Activated CD4-positive, alpha-beta T cell treated with anti-CD3 and anti-CD28 coated beads for 36 hours (primary cell): Measurements from ENCODE around the gene STK38L. TPM values are rescaled to one million over a fixed set of nuclear protein-coding genes. Genes with fewer than 3 reads are reported as not detected.

Source experiments
- ATAC-seq: fragments of 200-7000 bp; cut with Tn5 transposase; one replicate; pipeline ENCODE4 v1.10.0; 2021; ENCODE audit warnings: mild to moderate bottlenecking, moderate library complexity
- CTCF ChIA-PET: fragments of 350-600 bp; sonication (Branson Sonifier 250); formaldehyde crosslinking; loops from one replicate; lab custom pipeline; 2021; ENCODE audit warnings: antibody characterized with exemption; lab: Charles Lee
- POLR2A ChIA-PET: fragments of 350-600 bp; sonication (Branson Sonifier 250); formaldehyde crosslinking; loops from one replicate; lab custom pipeline; 2021; ENCODE audit warnings: antibody characterized with exemption, inconsistent platforms; lab: Charles Lee
- DNase-seq: peaks from one replicate; pipeline ENCODE4 v3.0.0-alpha.2; 2020
- H3K27ac Mint-ChIP-seq: one replicate; pipeline ENCODE4 v1.8.0; 2021; ENCODE audit warnings: mixed read lengths
- H3K27me3 Mint-ChIP-seq: one replicate; pipeline ENCODE4 v1.8.0; 2021; ENCODE audit warnings: mixed read lengths
- H3K36me3 Mint-ChIP-seq: one replicate; pipeline ENCODE4 v1.8.0; 2021; ENCODE audit warnings: low read depth, mixed read lengths
- H3K4me1 Mint-ChIP-seq: one replicate; pipeline ENCODE4 v1.8.0; 2021; ENCODE audit warnings: mixed read lengths
- H3K4me3 Mint-ChIP-seq: one replicate; pipeline ENCODE4 v1.8.0; 2021; ENCODE audit warnings: mild to moderate bottlenecking, moderate library complexity, mixed read lengths
- H3K9me3 Mint-ChIP-seq: one replicate; pipeline ENCODE4 v1.8.0; 2021; ENCODE audit warnings: low read depth, mixed read lengths
- intact Hi-C, 2 experiments: fragments of 100-400 bp; cut with DNase I in 1 of 2; cut with micrococcal nuclease in 1 of 2; formaldehyde crosslinking; loops; one replicate each; pipeline versions ENCODE4 v1.14.2 to v1.15.1; 2022 to 2024; cut with DNase I, micrococcal nuclease
- total RNA-seq, 2 experiments: library from RNA; stranded (reverse); gene quantifications; one replicate each; pipeline ENCODE4 v1.2.3, GENCODE V29; 2021

The STK38L gene
- total RNA-seq, 2 experiments from 2014 or later: 24.9 to 30.4 TPM

DNA sequence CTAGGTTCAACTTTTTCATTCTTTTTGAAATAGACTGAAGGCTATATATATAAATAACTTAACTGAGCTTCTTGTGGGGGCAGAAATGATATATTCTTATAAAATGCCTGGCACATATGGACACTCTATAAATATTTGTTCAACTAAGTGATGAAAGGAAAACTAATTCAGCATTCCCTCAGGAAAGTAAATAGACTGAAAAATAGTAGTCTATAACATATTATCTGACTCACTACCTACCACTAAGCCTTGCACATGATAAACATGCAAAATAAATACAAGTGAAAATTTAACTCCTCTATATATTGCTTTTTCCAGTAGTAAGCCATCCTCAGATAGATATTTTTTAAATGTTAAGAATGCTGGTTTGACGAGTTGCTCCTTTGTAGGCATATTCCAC is 72.9 kb downstream of the STK38L start:
- ATAC-seq (no peak), DNase-seq (no peak)
- CTCF ChIA-PET: interaction anchor here (0.7 kb wide), 1 partner anchor 12 kb away, joined by 3 read pairs; no protein-coding TSS in a partner anchor
- no peak overlapping the region for H3K4me3 Mint-ChIP-seq
- H3K4me1 Mint-ChIP-seq: no peaks in the 10 kb centered on the region
- H3K9me3 Mint-ChIP-seq: no peaks in the 10 kb centered on the region
- POLR2A ChIA-PET: no interaction called here
- no peak overlapping the region for H3K27ac Mint-ChIP-seq
- peaks cover 21% of the 10 kb centered on the region for H3K36me3 Mint-ChIP-seq
- intact Hi-C loops: no loop called here
- no peaks in the 10 kb centered on the region for H3K27me3 Mint-ChIP-seq

DNA sequence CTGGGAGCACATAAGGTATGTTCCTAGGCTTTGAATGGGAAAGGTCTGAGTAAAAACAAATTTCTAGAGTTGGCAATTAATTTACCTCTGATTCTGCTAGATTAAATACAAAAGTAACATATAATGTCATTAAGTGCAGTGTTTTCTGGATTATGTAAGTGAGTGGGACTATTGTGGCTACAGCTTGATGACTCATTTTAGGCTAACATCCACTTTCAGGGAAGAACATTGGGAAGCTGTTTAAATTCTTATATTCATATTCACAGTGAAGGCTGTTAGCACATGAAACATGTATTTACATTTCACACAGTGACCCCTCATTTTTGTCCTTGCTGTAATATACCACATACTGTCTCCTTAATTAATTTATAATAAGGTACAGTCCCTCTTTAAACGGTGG is 75.3 kb downstream of the STK38L start:
- H3K27ac Mint-ChIP-seq: no peak overlapping the region
- H3K36me3 Mint-ChIP-seq: peaks cover 21% of the 10 kb centered on the region
- intact Hi-C loops: no loop called here
- ChIA-PET CTCF (no interaction called here), POLR2A (no interaction called here)
- no peaks in the 10 kb centered on the region for H3K27me3 Mint-ChIP-seq
- no peaks in the 10 kb centered on the region for H3K9me3 Mint-ChIP-seq
- DNase-seq: no peak
- no peaks in the 10 kb centered on the region for H3K4me1 Mint-ChIP-seq
- no peak for ATAC-seq
- H3K4me3 Mint-ChIP-seq: no peak overlapping the region

DNA sequence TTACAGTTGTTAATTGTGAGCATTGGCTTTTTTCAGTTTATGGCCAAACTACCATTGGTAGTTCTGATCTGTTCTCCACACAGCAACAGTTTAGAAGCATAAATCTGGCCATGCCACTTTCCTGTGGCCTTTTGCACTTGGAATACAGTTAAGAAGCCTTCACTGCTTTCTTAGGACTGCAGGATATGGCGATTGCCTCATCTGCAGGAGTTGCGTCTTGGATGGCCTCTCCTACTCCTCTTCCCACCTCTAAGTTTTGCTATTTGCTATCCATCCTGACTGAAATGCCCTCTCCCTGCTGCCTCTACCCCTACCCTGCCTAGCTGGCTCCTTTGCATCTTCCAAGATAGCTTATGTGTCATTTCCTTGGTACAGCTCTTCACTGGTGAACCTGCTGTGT is 75.8 kb downstream of the STK38L start:
- Mint-ChIP-seq H3K27ac (no peak overlapping the region), H3K4me3 (no peak overlapping the region), H3K9me3 (no peaks in the 10 kb centered on the region), H3K27me3 (no peaks in the 10 kb centered on the region), H3K36me3 (peaks cover 19% of the 10 kb centered on the region), H3K4me1 (no peaks in the 10 kb centered on the region)
- CTCF ChIA-PET: interaction anchor here (1.4 to 2.6 kb wide), 2 partner anchors 14 to 65 kb away, joined by 4 to 15 read pairs; no protein-coding TSS in a partner anchor
- ATAC-seq (no peak), DNase-seq (no peak)
- POLR2A ChIA-PET: no interaction called here
- intact Hi-C loops: no loop called here

DNA sequence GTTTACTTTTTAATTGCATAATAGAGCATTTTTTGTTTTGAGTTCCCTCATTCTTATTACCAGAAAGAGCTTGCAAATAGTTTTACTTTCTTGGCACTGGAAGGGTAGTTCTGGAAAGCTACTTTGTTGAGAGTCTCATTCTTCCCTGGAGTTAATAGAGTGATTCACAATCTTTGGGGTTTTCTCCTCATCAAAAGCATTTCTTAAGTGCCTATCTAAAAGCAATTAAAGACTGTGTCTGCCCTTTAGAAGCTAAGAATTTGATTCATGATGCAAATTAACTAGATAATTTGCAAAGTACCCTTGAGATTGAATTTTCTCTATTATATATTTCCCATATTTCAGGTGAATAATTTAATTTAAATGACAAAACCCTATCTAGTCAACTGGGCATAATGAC is 80.4 kb downstream of the STK38L start:
- no peak overlapping the region for H3K4me3 Mint-ChIP-seq
- no peaks in the 10 kb centered on the region for H3K9me3 Mint-ChIP-seq
- intact Hi-C loops: no loop called here
- peaks cover 12% of the 10 kb centered on the region for H3K36me3 Mint-ChIP-seq
- no peak for ATAC-seq
- ChIA-PET CTCF (interaction anchor here (1.0 to 1.9 kb wide), 4 partner anchors 16 to 310 kb away, joined by 3 to 7 read pairs (median 4); partner anchors contain the start of gene TM7SF3), POLR2A (no interaction called here)
- DNase-seq: no peak
- H3K27ac Mint-ChIP-seq: no peak overlapping the region
- peaks cover 5% of the 10 kb centered on the region for H3K4me1 Mint-ChIP-seq
- no peaks in the 10 kb centered on the region for H3K27me3 Mint-ChIP-seq

DNA sequence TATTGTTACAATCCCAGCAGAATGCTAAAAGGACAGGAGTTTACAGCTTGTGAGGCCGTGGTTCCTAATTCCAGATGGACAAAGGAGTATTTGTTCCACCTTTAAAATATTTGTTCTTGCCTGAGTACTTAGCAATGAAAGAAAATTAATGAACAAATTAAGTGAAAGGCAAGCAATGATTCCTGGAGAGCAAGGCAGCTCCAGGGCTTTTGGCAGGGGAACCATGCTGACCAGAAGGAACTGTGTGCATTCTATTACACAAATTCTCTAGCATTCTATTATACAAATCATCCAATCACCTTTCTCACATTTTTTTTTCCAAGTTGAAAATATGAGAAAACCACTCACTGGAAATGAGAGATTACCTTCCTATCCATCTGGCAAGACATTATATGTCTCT is 86.8 kb downstream of the STK38L start:
- Mint-ChIP-seq H3K4me1 (peaks cover 42% of the 10 kb centered on the region), H3K4me3 (peak overlapping the region; percentile 82), H3K27ac (peak overlapping the region; percentile 90), H3K9me3 (no peaks in the 10 kb centered on the region), H3K27me3 (peaks cover 26% of the 10 kb centered on the region), H3K36me3 (peaks cover 6% of the 10 kb centered on the region)
- intact Hi-C loops: loop anchor here (1.0 to 5.0 kb wide), 5 partner anchors 51 to 491 kb away; partner anchors contain the start of genes MRPS35 (in 1 of the 2) and PPFIBP1 (in 1 of the 2)
- ChIA-PET POLR2A (interaction anchor here (0.6 kb wide), 1 partner anchor 146 kb away, joined by 4 read pairs; no protein-coding TSS in a partner anchor), CTCF (interaction anchor here (0.6 to 1.7 kb wide), 2 partner anchors 25 to 105 kb away, joined by 5 to 7 read pairs; no protein-coding TSS in a partner anchor)
- ATAC-seq: no peak
- no peak for DNase-seq

DNA sequence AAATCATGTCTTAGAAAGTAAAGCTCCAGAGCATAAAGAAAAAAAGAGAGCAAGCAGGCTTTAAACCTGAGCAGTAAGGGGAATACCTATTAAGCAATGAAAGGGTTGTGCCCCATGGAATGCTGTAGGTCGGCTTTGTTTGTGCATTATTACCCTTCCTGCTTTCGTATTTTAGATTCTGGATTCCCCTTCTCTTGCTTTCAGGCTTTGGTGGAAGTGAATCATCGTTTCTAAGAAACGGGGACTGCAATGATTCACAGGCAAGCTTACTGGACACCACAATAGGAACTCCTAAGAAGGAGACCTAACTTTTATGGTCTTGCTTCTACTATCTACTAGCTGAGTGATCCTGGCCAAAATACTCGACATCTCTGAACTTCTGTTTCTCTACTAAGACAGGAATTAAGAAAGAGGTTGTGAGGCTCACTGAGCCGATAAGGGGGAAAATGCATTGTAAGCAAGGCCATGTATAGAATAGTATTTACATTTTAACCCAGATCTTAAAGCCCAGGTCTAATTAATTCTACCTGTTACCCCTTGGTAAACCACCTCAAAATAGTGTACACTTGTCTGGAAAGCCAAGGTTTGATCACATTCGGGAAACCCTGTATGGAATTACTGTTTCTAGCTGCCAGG is 87.3 kb downstream of the STK38L start:
- POLR2A ChIA-PET: interaction anchor here (0.5 to 0.6 kb wide), 3 partner anchors 146 to 918 kb away, joined by 3 to 9 read pairs (median 4); no protein-coding TSS in a partner anchor
- peaks cover 42% of the 10 kb centered on the region for H3K4me1 Mint-ChIP-seq
- intact Hi-C loops: loop anchor here (1.0 to 5.0 kb wide), 5 partner anchors 51 to 491 kb away; partner anchors contain the start of genes MRPS35 (in 1 of the 2) and PPFIBP1 (in 1 of the 2)
- DNase-seq (peak; percentile 46), ATAC-seq (peak; percentile 81)
- peaks cover 6% of the 10 kb centered on the region for H3K36me3 Mint-ChIP-seq
- CTCF ChIA-PET: interaction anchor here (0.6 to 1.7 kb wide), 3 partner anchors 25 to 104 kb away, joined by 3 to 7 read pairs (median 5); no protein-coding TSS in a partner anchor
- no peaks in the 10 kb centered on the region for H3K9me3 Mint-ChIP-seq
- peak overlapping the region; percentile 82 for H3K4me3 Mint-ChIP-seq
- H3K27ac Mint-ChIP-seq: peak overlapping the region; percentile 90
- H3K27me3 Mint-ChIP-seq: peaks cover 30% of the 10 kb centered on the region

DNA sequence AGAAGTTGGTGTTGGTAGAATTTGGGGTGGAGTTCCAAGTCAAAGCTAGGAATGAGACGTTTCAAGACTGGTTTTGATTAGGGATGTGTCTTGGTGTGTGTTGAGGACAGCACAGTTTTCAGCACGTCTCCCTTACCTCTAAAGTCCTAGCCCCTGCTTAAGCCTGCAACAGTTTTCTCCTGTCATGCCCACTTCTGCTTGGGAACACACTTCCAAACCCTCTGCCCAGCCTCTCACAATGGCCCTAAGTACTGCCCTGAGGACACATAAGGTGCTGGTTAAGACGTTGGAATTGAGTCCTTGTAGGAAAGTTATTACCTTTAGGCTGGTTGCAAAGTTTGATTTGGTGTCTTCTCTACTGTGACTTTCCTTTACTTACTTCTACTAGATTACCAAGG is 87.8 kb downstream of the STK38L start:
- intact Hi-C loops: loop anchor here (1.0 to 5.0 kb wide), 6 partner anchors 50 to 490 kb away; partner anchors contain the start of genes STK38L (in 2 of the 2), MRPS35 (in 1 of the 2) and PPFIBP1 (in 1 of the 2)
- H3K27me3 Mint-ChIP-seq: peaks cover 30% of the 10 kb centered on the region
- peak; percentile 13 for DNase-seq
- ATAC-seq: no peak
- H3K27ac Mint-ChIP-seq: peak overlapping the region; percentile 90
- ChIA-PET CTCF (interaction anchor here (1.1 kb wide), 1 partner anchor 25 kb away, joined by 3 read pairs; no protein-coding TSS in a partner anchor), POLR2A (interaction anchor here (0.5 to 0.6 kb wide), 2 partner anchors 151 to 917 kb away, joined by 3 to 9 read pairs; no protein-coding TSS in a partner anchor)
- no peaks in the 10 kb centered on the region for H3K9me3 Mint-ChIP-seq
- peaks cover 6% of the 10 kb centered on the region for H3K36me3 Mint-ChIP-seq
- peaks cover 42% of the 10 kb centered on the region for H3K4me1 Mint-ChIP-seq
- H3K4me3 Mint-ChIP-seq: peak overlapping the region; percentile 82

DNA sequence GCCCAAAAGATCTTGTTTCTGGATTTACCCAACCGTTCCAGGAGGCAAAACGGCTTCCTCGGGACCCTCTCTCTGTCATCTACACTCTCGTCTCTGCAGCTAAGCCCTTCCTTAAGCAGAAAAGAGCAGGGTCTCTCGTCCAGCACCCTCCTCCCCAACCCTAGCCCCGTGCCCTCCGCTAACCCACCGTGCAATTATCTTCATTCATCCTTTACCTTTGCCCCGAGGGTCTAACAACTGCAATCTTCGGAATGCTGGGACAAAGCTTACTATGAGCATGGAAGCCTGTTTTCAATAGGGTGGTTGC is 88.3 kb downstream of the STK38L start:
- peak; percentile 8 for DNase-seq
- H3K9me3 Mint-ChIP-seq: no peaks in the 10 kb centered on the region
- H3K27ac Mint-ChIP-seq: peak overlapping the region; percentile 90
- peaks cover 6% of the 10 kb centered on the region for H3K36me3 Mint-ChIP-seq
- intact Hi-C loops: loop anchor here (2.0 to 5.0 kb wide), 4 partner anchors 50 to 380 kb away; partner anchors contain the start of genes STK38L (in 2 of the 2), MRPS35 (in 1 of the 2) and PPFIBP1 (in 1 of the 2)
- peaks cover 42% of the 10 kb centered on the region for H3K4me1 Mint-ChIP-seq
- ChIA-PET POLR2A (interaction anchor here (0.6 kb wide), 1 partner anchor 151 kb away, joined by 3 read pairs; no protein-coding TSS in a partner anchor), CTCF (interaction anchor here (0.6 to 1.1 kb wide), 2 partner anchors 26 to 355 kb away, joined by 3 read pairs; no protein-coding TSS in a partner anchor)
- H3K4me3 Mint-ChIP-seq: peak overlapping the region; percentile 82
- peaks cover 30% of the 10 kb centered on the region for H3K27me3 Mint-ChIP-seq
- no peak for ATAC-seq

DNA sequence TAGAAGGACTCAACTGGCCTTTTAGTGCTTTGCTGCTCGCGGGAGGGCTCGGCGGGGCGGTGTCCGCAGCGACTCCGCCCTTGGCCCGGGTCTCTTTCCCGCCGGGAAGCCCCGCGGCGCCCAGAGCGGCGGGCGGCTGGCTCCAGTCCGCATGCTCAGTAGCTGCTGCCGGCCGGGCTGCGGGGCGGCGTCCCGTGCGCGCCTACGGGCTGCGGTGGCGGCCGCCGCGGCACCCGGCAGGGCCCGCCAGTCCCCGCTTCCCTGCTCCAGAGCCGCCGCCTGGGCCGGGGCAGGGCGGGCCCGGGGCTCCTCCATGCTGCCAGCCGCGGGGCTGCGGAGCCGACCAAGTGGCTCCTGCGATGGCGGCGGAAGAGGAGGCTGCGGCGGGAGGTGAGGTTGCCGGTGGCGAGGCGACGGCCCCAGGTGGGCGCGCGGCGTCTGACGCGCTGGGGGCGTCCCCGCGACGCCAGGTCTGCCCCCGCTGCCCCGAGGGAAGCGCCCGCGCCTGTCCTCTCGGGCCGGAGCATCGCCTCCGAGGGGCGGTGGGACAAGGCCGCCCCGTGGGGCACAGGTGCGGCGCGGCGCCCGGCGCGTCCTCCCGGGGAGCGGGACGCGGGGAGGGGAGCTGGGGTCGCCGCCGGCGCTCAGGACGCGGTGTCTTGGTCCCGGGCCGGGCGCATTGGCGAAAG is 88.8 kb downstream of the STK38L start, which contains the start of gene BMAL2:
TSS of gene BMAL2 (plus strand) at position 123 of the 689 bp plus-strand sequence. CDS start at position 360, 237 bp downstream.
- ChIA-PET POLR2A (interaction anchor here (0.6 kb wide), 1 partner anchor 311 kb away, joined by 5 read pairs; no protein-coding TSS in a partner anchor), CTCF (interaction anchor here (0.6 to 1.1 kb wide), 2 partner anchors 26 to 355 kb away, joined by 3 read pairs; no protein-coding TSS in a partner anchor)
- Mint-ChIP-seq H3K9me3 (no peaks in the 10 kb centered on the region), H3K4me3 (peak within 1 kb of the TSS; percentile 82), H3K27me3 (peaks cover 30% of the 10 kb centered on the region), H3K36me3 (peaks cover 2% of the 10 kb centered on the region), H3K4me1 (peaks cover 42% of the 10 kb centered on the region), H3K27ac (peak within 1 kb of the TSS; percentile 90)
- peak; percentile 28 for ATAC-seq
- intact Hi-C loops: loop anchor here (1.0 to 5.0 kb wide), 6 partner anchors 49 to 857 kb away; partner anchors contain the start of genes STK38L (in 2 of the 2), CCDC91 (in 1 of the 2), MRPS35 (in 1 of the 2) and PPFIBP1 (in 1 of the 2)
- DNase-seq: peak; percentile 66

DNA sequence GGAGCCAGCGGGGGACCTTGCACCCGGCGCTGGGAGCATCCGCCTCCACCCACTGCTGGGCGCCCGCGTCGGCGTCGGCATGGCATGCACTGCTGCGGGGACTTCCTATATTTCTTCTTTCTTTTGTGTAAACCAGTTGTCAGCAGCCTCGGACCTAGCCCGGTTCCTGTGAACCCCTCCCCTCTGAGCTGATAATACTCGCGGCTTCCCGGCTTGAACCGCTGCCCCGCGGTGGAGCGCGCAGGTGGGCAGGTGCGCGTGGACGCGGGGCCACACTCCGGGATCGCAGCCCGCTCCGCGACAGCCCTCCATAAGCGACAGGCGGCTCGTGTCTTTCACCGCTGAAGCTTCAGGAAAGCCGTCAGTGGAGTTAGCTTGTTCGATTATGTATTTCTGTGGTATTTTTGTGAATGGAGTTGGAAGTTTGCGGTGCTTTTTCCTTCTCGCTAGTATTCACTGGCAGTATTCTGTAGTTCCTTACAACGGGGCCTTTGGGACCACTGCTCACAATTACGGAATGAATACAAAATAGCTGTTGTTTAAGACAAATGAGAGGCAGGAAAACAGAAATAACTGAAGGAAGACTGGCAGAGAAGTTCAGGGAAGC is 89.4 kb downstream of the STK38L start:
- ChIA-PET CTCF (interaction anchor here (0.5 to 0.9 kb wide), 2 partner anchors 51 to 311 kb away, joined by 3 to 4 read pairs; partner anchors contain the start of gene MED21), POLR2A (interaction anchor here (0.6 kb wide), 1 partner anchor 312 kb away, joined by 5 read pairs; no protein-coding TSS in a partner anchor)
- Mint-ChIP-seq H3K27ac (peak overlapping the region; percentile 74), H3K9me3 (no peaks in the 10 kb centered on the region), H3K36me3 (no peaks in the 10 kb centered on the region), H3K4me1 (peaks cover 42% of the 10 kb centered on the region), H3K27me3 (peaks cover 30% of the 10 kb centered on the region), H3K4me3 (peak overlapping the region; percentile 82)
- DNase-seq (peak; percentile 69), ATAC-seq (peak; percentile 35)
- intact Hi-C loops: loop anchor here (1.0 to 5.0 kb wide), 6 partner anchors 49 to 857 kb away; partner anchors contain the start of genes STK38L (in 2 of the 2), CCDC91 (in 1 of the 2), MRPS35 (in 1 of the 2) and PPFIBP1 (in 1 of the 2)
